HG02571 (cell line): Measurements from ENCODE around the gene CFB.
"Not testable (repeated sequence)": the region's sequence is repeated elsewhere in the genome, so short reads cannot be mapped to it uniquely, and the experiment has no call there.

Experiments
- ATAC-seq: cut with Tn5 transposase; IDR thresholded peaks from one replicate; pipeline ENCODE4 v1.9.1; 2021; ENCODE audit warnings: mild to moderate bottlenecking, moderate library complexity; ENCODE audit not compliant: unreplicated experiment

The CFB gene

DNA sequence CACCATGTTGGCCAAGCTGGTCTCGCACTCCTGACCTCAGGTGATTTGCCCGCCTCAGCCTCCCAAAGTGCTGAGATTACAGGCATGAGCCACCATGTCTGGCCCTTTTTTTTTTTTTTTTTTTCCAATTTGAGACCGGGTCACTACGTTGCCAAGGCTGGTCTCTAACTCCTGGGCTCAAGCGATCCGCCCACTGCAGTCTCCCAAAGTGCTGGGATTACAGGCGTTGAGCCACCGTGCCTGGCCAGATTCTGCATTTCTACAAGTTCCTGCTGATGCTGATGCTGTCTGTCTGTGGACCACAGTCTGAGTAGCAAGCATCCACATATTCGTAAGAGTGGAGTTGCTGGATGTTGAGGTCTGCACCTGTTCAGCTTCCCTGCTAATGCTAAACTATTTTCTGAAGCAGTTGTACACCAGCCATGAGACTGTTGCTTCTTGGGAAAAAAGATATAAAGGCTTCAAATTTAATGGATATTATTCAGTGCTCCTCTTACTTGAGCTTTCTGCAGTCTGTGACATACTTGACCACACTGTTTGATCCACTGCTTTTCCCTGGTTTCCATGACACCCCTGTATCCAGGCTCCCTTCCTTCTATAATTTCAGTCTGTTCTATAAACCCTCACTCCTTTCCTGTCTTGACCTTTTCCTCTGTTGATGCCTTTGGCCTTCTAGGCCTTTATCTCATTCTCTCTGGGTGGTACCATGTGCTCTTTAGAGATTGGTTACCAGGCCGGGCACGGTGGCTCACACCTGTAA lies 33.9 kb upstream of the CFB start:
- ATAC-seq = no peak

DNA sequence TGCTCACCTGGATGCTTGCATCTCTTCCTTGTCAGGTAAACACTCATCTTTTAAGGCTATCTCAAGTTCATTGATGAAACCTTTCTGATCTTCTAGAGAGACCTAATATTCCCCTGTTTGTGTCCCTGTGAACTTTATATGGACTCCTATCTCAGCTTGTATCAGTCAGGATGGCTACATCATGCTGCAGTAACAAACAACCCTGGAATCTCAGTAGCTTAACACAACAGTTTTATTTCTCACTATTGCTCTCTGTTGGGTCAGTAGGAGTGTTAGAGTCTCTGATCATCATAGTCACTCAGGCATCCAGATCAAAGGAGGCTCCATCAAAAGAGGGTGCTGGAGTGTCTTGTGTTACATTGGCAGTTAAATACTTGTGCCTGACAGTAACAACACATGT lies 30.5 kb upstream of the CFB start:
- ATAC-seq = no peak

DNA sequence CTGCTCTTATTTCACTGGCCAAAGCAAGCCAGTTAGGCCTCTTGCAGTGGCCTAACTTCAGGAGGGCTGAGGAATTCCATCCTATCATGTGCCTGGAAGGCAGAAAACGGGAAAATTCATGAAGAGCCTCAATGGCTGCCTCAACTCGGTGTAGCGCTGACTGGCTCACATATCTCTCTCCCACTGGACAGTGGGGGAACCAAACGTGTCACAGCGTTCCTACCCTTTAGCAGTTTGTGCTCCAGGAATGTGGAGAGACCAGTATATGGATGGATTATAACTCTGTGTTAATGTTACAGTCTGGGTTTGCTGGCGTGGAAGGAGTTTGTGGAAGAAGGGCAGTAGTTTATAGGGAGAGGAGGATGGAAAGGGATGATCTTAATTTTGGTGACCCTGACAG lies 30.1 kb upstream of the CFB start:
- ATAC-seq = no peak

- no peak for ATAC-seq
Measured at GRCh38 chr6:31918069-31918720, 27.7 kb upstream of the CFB start.

DNA sequence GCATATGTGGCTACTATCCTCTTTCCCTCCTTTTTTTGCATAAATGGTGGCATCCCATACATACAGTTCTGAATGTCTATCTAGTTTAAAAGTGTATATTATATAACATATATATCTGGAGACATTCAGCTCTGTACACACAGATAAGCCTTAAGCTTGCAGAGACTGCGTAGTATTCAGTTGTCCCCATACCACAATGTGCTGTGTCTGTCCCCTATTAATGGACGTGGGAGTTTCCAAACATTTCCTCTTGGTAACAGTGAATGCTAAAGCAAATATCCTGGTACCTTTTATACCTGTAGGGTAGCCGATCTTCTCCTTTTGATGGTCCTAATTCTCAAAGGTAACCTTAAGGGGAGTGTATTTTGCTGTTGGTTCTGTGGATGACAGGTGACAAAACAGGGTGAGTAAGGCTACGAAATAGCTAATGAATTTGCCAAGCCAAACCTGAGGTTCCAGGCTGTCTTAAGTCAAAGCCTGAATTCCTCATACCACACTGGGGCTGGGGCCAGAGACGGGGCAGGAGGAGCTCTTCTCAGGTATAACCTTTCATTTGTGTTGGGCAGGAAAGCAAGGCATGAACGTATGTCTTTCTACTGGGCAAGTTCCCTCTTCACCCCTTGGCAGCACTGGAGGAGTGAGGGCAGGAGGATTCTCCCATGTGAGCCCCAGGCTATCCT lies 26.1 kb upstream of the CFB start:
- no peak for ATAC-seq

- ATAC-seq = no peak
Measured at GRCh38 chr6:31920811-31921210, 25.1 kb upstream of the CFB start.

DNA sequence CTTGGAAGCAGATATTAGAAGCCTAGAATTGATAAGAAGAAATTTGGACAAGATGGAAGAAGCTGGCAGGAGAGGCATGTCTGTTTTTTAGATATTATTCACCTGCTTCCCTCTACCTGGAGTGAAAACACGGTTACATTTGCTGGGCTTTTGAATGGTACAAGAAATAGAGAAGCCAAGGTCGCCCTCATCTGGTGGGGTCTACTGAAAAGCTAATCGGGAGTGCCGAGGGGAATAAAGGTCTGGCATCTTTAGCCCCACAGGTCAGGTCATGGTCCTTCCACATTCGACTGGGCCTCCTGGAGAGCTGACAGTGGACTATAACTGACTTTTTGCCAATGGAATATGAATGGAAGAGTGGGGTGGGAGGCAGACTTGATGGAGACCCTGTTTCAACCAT lies 23.0 kb upstream of the CFB start:
- no peak for ATAC-seq

GRCh38 chr6:31927242-31927862 lies 18.5 kb upstream of the CFB start, which contains the start of gene C2:
Gene C2, plus strand, starts transcription at chr6:31927717. Its CDS starts 36 bp downstream, at chr6:31927753.
- ATAC-seq = no peak

- no peak for ATAC-seq
Measured at GRCh38 chr6:31927863-31928671, 17.8 kb upstream of the CFB start.

DNA sequence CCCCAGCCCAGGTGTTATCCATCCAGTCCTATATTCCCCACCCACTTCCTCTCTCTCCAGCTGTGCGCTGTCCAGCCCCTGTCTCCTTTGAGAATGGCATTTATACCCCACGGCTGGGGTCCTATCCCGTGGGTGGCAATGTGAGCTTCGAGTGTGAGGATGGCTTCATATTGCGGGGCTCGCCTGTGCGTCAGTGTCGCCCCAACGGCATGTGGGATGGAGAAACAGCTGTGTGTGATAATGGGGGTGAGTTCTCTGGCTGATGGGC lies 17.3 kb upstream of the CFB start:
- ATAC-seq = no peak

- no peak for ATAC-seq
Measured at GRCh38 chr6:31930962-31931361, 14.9 kb upstream of the CFB start.

- ATAC-seq = not testable (repeated sequence)
Measured at GRCh38 chr6:31932137-31932536, 13.8 kb upstream of the CFB start.

- no peak for ATAC-seq
Measured at GRCh38 chr6:31933537-31933936, 12.4 kb upstream of the CFB start.

DNA sequence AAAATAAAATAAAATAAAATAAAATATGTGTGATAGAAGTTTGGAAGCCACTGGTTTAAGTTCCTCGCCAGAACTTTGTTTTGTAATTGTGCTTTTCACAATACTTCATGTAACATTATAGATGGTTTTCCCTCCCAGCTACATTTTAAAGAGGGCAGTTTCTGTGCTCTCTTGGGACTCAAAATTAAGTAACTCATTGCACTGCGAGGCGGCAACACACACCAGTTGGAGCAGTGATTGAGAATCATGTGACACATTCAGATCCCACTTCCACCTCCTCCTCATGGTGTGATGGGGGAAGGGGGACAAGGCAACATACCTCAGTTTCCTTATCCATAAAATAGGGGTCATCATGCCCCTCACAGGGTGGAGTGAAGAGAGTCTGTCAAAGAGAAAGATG lies 10.9 kb upstream of the CFB start:
- ATAC-seq = no peak

- ATAC-seq = no peak
Measured at GRCh38 chr6:31935823-31936222, 10.1 kb upstream of the CFB start.

DNA sequence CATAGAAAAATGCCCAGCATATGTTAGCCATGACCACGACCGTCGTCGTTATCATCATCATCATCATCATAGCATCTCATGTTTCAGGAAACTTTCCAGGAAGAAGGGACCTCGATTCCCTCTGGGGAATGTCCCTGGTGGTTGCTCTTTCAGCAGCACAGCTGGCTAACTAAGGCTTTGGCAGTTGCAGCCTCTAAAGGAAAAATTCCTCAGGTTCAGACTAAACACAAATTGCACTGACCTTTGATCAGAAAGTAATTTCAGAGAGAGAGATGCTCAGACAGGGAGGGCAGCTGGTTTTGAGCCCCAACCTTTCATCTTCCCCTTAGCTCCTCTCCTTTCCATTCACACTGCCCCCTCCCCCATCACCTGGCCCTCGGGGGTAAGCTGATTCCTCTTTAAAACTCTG lies 5.6 kb upstream of the CFB start:
- no peak for ATAC-seq

DNA sequence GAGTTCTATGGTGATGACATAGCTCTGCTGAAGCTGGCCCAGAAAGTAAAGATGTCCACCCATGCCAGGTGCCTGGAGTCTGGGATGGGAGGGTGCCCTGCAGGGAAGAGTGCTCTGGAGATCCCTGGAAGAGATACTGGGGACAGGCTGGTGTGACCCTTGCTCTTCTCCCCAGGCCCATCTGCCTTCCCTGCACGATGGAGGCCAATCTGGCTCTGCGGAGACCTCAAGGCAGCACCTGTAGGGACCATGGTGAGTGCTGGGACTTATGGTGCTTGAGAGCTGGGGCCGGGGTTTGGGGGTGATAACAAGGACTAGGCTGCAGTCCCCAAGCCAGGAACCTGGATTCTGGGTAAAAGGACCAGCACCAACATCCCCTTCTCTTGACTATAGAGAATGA lies 2.2 kb upstream of the CFB start:
- no peak for ATAC-seq

- ATAC-seq = no peak
Measured at GRCh38 chr6:31945154-31945506, 765 bp upstream of the CFB start.

- ATAC-seq = no peak
Measured at GRCh38 chr6:31946370-31946885, 533 bp downstream of the CFB start.

DNA sequence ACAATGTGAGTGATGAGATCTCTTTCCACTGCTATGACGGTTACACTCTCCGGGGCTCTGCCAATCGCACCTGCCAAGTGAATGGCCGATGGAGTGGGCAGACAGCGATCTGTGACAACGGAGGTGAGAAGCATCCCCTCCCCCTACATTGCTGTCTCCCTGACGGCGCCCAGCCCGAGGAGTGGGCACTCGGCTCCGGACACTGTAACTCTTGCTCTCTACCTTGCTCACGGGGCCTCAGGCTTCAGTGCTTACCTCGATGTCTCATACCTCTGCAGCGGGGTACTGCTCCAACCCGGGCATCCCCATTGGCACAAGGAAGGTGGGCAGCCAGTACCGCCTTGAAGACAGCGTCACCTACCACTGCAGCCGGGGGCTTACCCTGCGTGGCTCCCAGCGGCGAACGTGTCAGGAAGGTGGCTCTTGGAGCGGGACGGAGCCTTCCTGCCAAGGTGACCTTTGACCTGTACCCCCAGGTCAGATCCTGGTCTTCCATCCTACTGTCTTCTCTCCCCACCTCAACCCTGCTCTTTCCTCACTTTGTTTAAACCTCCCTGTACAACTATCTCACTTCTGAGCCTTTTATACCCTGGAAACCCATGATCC lies 1.3 kb downstream of the CFB start:
- no peak for ATAC-seq

DNA sequence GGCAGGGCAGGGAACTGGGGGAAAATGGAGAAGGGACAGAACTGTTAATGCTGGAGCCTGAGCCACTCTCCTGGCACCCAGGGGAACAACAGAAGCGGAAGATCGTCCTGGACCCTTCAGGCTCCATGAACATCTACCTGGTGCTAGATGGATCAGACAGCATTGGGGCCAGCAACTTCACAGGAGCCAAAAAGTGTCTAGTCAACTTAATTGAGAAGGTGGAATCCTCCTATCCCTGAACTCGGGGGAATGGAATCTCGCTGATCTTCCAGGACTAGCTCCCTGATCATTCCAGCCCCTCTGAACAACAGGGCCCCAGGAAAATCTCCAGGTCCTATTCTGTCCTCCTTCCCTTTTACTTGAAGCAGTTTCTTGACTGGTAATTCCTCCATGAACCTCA lies 2.0 kb downstream of the CFB start:
- no peak for ATAC-seq
